K562 (cell line): ENCODE results near the gene PCYT1A. TPM values are rescaled to one million over a fixed set of nuclear protein-coding genes. Genes with fewer than 3 reads are reported as not detected.

ENCODE experiments used
- CBX5 ChIP-seq: IDR thresholded peaks from 2 replicates; pipeline ENCODE4 v1.6.1; 2014; ENCODE audit warnings: low read depth, borderline replicate concordance
- CC2D1A ChIP-seq: fragments of 450-650 bp; IDR thresholded peaks from 2 replicates; pipeline ENCODE4 v1.6.1; 2017; ENCODE audit warnings: mild to moderate bottlenecking
- ETV6 ChIP-seq, 3 experiments: fragments of 150-350 bp in 1 of 3; sonication (generic) in 1 of 3; formaldehyde crosslinking in 1 of 3; IDR thresholded peaks; 2 replicates each; pipeline versions ENCODE4 v1.6.1 to v1.8.0; 2014 to 2022; ENCODE audit warnings: borderline replicate concordance in 2 of 3, low read depth in 2 of 3, antibody characterized with exemption in 1 of 3, low read length in 1 of 3, mild to moderate bottlenecking in 1 of 3, missing genetic modification reagents in 1 of 3
- GTF2F1 ChIP-seq: IDR thresholded peaks from 2 replicates; pipeline ENCODE4 v1.6.1; 2011; ENCODE audit warnings: low read depth, low read length, improper control_type of control experiment
- GTF3C2 ChIP-seq: IDR thresholded peaks from 3 replicates; pipeline ENCODE4 v1.6.1; 2011; ENCODE audit warnings: borderline replicate concordance, mild to moderate bottlenecking, moderate library complexity; ENCODE audit not compliant: insufficient read length; ENCODE audit errors: extremely low read depth
- HES1 ChIP-seq: fragments of 450-650 bp; IDR thresholded peaks from 2 replicates; pipeline ENCODE4 v1.6.1; 2016; ENCODE audit warnings: low read depth, mild to moderate bottlenecking, moderate library complexity
- MIER1 ChIP-seq: fragments of 450-650 bp; IDR thresholded peaks from 2 replicates; pipeline ENCODE4 v1.6.1; 2016; ENCODE audit warnings: antibody characterized with exemption, mild to moderate bottlenecking, low read depth
- RFX5 ChIP-seq: IDR thresholded peaks from 2 replicates; pipeline ENCODE4 v1.6.1; 2011; ENCODE audit warnings: low read depth, mild to moderate bottlenecking, improper control_type of control experiment, low read length
- SAFB ChIP-seq: fragments of 200-400 bp; formaldehyde crosslinking; IDR thresholded peaks from 2 replicates; pipeline ENCODE4 v1.6.1; 2017; ENCODE audit warnings: low read depth, low read length, borderline replicate concordance
- SLC30A9 ChIP-seq: fragments of 250-450 bp; sonication (Bioruptor Pico); IDR thresholded peaks from 2 replicates; pipeline ENCODE4 v1.8.0; 2022; ENCODE audit warnings: mild to moderate bottlenecking, moderate library complexity
- TOE1 ChIP-seq, 2 experiments: fragments of 450-650 bp in 1 of 2; sonication (generic) in 1 of 2; formaldehyde crosslinking in 1 of 2; IDR thresholded peaks; 2 replicates each; pipeline versions ENCODE4 v1.7.1 to v1.8.0; 2016 to 2022; ENCODE audit warnings: borderline replicate concordance in 2 of 2, mild to moderate bottlenecking in 2 of 2, antibody characterized with exemption in 1 of 2, inconsistent platforms in 1 of 2, low read depth in 1 of 2, missing genetic modification reagents in 1 of 2, moderate library complexity in 1 of 2
- UBTF ChIP-seq, 2 experiments: IDR thresholded peaks; 2 replicates each; pipeline ENCODE4 v1.6.1; 2012; ENCODE audit warnings: improper control_type of control experiment in 2 of 2, low read depth in 2 of 2, low read length in 2 of 2, borderline replicate concordance in 1 of 2
- VEZF1 ChIP-seq: fragments of 200-800 bp; sonication (Bioruptor generic); IDR thresholded peaks from 2 replicates; pipeline ENCODE4 v1.6.1; 2017; ENCODE audit warnings: missing genetic modification characterization, missing compliant biosample characterization
- ZBTB34 ChIP-seq: fragments of 250-450 bp; sonication (Bioruptor Pico); IDR thresholded peaks from 2 replicates; pipeline ENCODE4 v1.8.0; 2021; ENCODE audit warnings: mild to moderate bottlenecking, moderate library complexity
- ZBTB8A ChIP-seq: fragments of 450-650 bp; IDR thresholded peaks from 2 replicates; pipeline ENCODE4 v1.6.1; 2018; ENCODE audit warnings: mild to moderate bottlenecking, moderate library complexity; ENCODE audit not compliant: partially characterized antibody
- ZNF696 ChIP-seq: fragments of 250-450 bp; sonication (Bioruptor Pico); conservative IDR thresholded peaks from 2 replicates; pipeline ENCODE4 v1.4.0; 2020; ENCODE audit warnings: mild to moderate bottlenecking, moderate library complexity
- polyA plus RNA-seq, 8 experiments: library from polyadenylated mRNA; depleted of rRNA in 4 of 8; stranded (reverse) in 5 of 8; unstranded in 3 of 8; fragments of >200 nt; fragmentation: Nextera tagmentation in 2 of 8; fragmentation: Illumina TruSeq in 1 of 8; extraction: Ambion mirVana in 2 of 8; extraction: Trizol in 1 of 8; gene quantifications; 2 replicates each; pipeline versions ENCODE4 v1.2.1 to v1.2.3, GENCODE V29; 2011 to 2014; ENCODE audit warnings: inconsistent platforms in 1 of 8, missing spikeins in 1 of 8
- total RNA-seq, 7 experiments: library from RNA; depleted of rRNA in 6 of 7; stranded (reverse); fragments of >200 nt in 6 of 7; fragmentation: Illumina TruSeq in 2 of 7; extraction: Trizol in 2 of 7; gene quantifications; 2 replicates each; pipeline versions ENCODE4 v1.2.1 to v1.2.3, GENCODE V29; 2011 to 2021; ENCODE audit warnings: low replicate concordance in 1 of 7

PCYT1A gene
- total and polyA plus RNA-seq, 9 of the 15 experiments (the other 6 are each of a cell fraction or from before 2014, with no cell fraction given), result 13.4 to 62.8 (median 49.4) TPM

- TF ChIP-seq CC2D1A (no peak), GTF2F1 (no peak), ZNF696 (CRISPR knock-in tag) (no peak), MIER1 (peak; percentile 33; the same call in 1 of the 2 replicates), GTF3C2 (no peak), HES1 (peak; percentile 45; the same call in 1 of the 2 replicates), VEZF1 (peak; percentile 81), ETV6 (IDR thresholded peaks at IDR 0.05; ENCODE audit: borderline replicate concordance in 1 of 2, low read depth in 2 of 2, low read length in 1 of 2) (no peak), ETV6 (CRISPR knock-in tag; IDR thresholded peaks at IDR 0.05; ENCODE audit: borderline replicate concordance) (no peak), ZBTB34 (CRISPR knock-in tag) (no peak), UBTF (IDR thresholded peaks at IDR 0.05; ENCODE audit: borderline replicate concordance in 1 of 2, low read depth in 2 of 2, low read length in 2 of 2) (no peak), CBX5 (no peak), RFX5 (no peak), ZBTB8A (no peak), SLC30A9 (no peak), TOE1 (IDR thresholded peaks at IDR 0.05; ENCODE audit: borderline replicate concordance) (peak; percentile 63; the same call in 1 of the 2 replicates), TOE1 (CRISPR knock-in tag; IDR thresholded peaks at IDR 0.05; ENCODE audit: borderline replicate concordance, low read depth) (no peak), SAFB (no peak)
These were observed 79.5 kb downstream of the PCYT1A start (continued) for GRCh38 chr3:196207833-196208607.
